Measurements from ENCODE around the gene SYNE1.
A peak's percentile ranks its signal among the peaks of the same experiment; 100 is the strongest.
"Not testable (repeated sequence)": the region's sequence is repeated elsewhere in the genome, so short reads cannot be mapped to it uniquely, and the experiment has no call there.

Gene SYNE1

GRCh38 chr6:152571089-152571488, 66.1 kb downstream of the SYNE1 start:
- H3K36me3 Mint-ChIP-seq (ENCODE audit: low read depth), result no peaks in the 10 kb centered on the region
- no peak for DNase-seq
- H3K9me3 Mint-ChIP-seq, result no peaks in the 10 kb centered on the region
- peaks cover 13% of the 10 kb centered on the region for H3K27me3 Mint-ChIP-seq (ENCODE audit: low read depth, poor library complexity)
- TF ChIP-seq CTCF (IDR thresholded peaks at IDR 0.05), result no peak
- H3K27ac Mint-ChIP-seq, result no peak overlapping the region
- peaks cover 17% of the 10 kb centered on the region for H3K4me1 Mint-ChIP-seq
- no peak overlapping the region for H3K4me3 Mint-ChIP-seq

GRCh38 chr6:152566103-152566875, 70.9 kb downstream of the SYNE1 start:
- peaks cover 15% of the 10 kb centered on the region for H3K4me1 Mint-ChIP-seq
- H3K9me3 Mint-ChIP-seq, result no peaks in the 10 kb centered on the region
- peak overlapping the region; percentile 27 for H3K27ac Mint-ChIP-seq
- no peak for DNase-seq
- H3K27me3 Mint-ChIP-seq (ENCODE audit: low read depth, poor library complexity), result peaks cover 14% of the 10 kb centered on the region
- no peak for TF ChIP-seq CTCF (IDR thresholded peaks at IDR 0.05)
- H3K36me3 Mint-ChIP-seq (ENCODE audit: low read depth), result no peaks in the 10 kb centered on the region
- no peak overlapping the region for H3K4me3 Mint-ChIP-seq

DNA sequence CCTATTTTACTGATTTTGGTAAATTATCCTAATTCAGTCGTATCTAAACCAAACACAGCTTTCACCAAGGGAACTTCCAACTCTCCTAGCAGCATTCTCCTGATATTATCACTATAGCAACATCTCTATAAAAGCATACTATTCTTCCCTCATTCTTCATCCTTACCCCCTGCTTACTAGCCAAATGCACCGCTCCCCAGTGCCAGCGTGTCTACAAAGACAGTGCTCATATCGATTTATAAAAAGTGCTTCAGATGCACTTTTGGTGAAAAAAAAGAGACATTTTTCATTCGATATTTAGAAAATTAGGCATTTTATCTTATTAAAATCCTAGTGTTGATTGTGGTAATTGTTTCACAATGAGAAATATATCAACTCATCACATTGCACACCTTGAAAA, 74.0 kb downstream of the SYNE1 start:
- Mint-ChIP-seq H3K4me1 (peaks cover 11% of the 10 kb centered on the region), H3K4me3 (no peak overlapping the region), H3K27me3 (ENCODE audit: low read depth, poor library complexity) (peaks cover 4% of the 10 kb centered on the region), H3K9me3 (no peaks in the 10 kb centered on the region), H3K36me3 (ENCODE audit: low read depth) (no peaks in the 10 kb centered on the region), H3K27ac (no peak overlapping the region)
- TF ChIP-seq CTCF (IDR thresholded peaks at IDR 0.05), result no peak
- DNase-seq, result no peak

DNA sequence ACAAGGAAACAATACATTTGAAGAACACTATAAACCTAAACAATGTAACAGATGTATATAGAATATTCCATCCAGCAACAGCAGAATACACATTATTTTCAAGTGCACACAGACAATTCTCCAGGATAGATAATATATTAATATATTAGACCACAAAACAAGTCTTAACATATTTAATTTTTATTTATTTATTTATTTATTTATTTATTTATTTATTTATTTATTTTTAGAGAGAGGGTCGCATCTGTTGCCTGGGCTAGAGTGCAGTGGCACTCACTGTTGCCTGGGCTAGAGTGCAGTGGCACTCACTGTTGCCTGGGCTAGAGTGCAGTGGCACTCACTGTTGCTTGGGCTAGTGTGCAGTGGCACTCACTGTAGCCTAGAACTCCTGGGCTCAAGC, 78.4 kb downstream of the SYNE1 start:
- not testable (repeated sequence) for H3K27me3 Mint-ChIP-seq (ENCODE audit: low read depth, poor library complexity); H3K36me3 Mint-ChIP-seq (ENCODE audit: low read depth); H3K4me3 Mint-ChIP-seq; DNase-seq; H3K27ac Mint-ChIP-seq; H3K4me1 Mint-ChIP-seq
- peaks cover 18% of the 10 kb centered on the region for H3K9me3 Mint-ChIP-seq

GRCh38 chr6:152557502-152557901, 79.7 kb downstream of the SYNE1 start:
- Mint-ChIP-seq H3K4me1 (no peaks in the 10 kb centered on the region), H3K27me3 (ENCODE audit: low read depth, poor library complexity) (peaks cover 7% of the 10 kb centered on the region), H3K9me3 (peaks cover 18% of the 10 kb centered on the region), H3K27ac (no peak overlapping the region), H3K4me3 (no peak overlapping the region), H3K36me3 (ENCODE audit: low read depth) (no peaks in the 10 kb centered on the region)
- no peak for TF ChIP-seq CTCF (IDR thresholded peaks at IDR 0.05)
- no peak for DNase-seq

- H3K36me3 Mint-ChIP-seq (ENCODE audit: low read depth), result no peaks in the 10 kb centered on the region
- TF ChIP-seq CTCF (IDR thresholded peaks at IDR 0.05), result no peak
- no peak overlapping the region for H3K4me3 Mint-ChIP-seq
- H3K27ac Mint-ChIP-seq, result no peak overlapping the region
- no peaks in the 10 kb centered on the region for H3K4me1 Mint-ChIP-seq
- DNase-seq, result no peak
- H3K9me3 Mint-ChIP-seq, result peaks cover 18% of the 10 kb centered on the region
- H3K27me3 Mint-ChIP-seq (ENCODE audit: low read depth, poor library complexity), result peaks cover 7% of the 10 kb centered on the region
These were observed 82.3 kb downstream of the SYNE1 start for GRCh38 chr6:152554851-152555250.

All from nephron progenitor cell (in vitro differentiated cells).